Measurements from ENCODE around the gene SHPK.

SHPK gene

DNA sequence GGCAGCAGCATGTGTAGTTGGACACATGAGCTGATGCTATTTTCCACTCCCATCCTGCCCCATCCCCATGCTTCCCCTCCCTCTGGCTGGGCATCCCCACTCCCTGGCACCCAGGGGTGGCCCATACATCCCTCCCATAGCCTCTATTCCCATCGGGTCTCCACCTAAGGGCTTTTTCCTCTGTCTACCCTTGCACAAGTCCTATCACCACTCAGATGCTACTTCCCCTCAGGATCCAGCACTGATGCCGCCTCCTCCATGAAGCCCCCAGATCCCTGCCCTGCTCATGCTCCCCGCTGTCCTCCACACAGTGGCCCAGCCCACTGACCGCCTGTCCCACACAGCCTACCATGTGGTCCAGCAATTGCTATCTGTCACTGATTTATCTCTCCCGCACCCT lies 42.7 kb downstream of the SHPK start:
- no peak for TF ChIP-seq GABPA (IDR thresholded peaks at IDR 0.05; ENCODE audit: low read depth)
- TF ChIP-seq, protein P1, sequence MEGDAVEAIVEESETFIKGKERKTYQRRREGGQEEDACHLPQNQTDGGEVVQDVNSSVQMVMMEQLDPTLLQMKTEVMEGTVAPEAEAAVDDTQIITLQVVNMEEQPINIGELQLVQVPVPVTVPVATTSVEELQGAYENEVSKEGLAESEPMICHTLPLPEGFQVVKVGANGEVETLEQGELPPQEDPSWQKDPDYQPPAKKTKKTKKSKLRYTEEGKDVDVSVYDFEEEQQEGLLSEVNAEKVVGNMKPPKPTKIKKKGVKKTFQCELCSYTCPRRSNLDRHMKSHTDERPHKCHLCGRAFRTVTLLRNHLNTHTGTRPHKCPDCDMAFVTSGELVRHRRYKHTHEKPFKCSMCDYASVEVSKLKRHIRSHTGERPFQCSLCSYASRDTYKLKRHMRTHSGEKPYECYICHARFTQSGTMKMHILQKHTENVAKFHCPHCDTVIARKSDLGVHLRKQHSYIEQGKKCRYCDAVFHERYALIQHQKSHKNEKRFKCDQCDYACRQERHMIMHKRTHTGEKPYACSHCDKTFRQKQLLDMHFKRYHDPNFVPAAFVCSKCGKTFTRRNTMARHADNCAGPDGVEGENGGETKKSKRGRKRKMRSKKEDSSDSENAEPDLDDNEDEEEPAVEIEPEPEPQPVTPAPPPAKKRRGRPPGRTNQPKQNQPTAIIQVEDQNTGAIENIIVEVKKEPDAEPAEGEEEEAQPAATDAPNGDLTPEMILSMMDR (IDR thresholded peaks at IDR 0.05; ENCODE audit: insufficient read depth, low read length), result no peak
- TF ChIP-seq POLR2AphosphoS5 (IDR thresholded peaks at IDR 0.05; ENCODE audit: low read depth), result no peak
- TF ChIP-seq SPI1 (IDR thresholded peaks at IDR 0.05; ENCODE audit: borderline replicate concordance, low read depth), result no peak
- TF ChIP-seq, protein P2, sequence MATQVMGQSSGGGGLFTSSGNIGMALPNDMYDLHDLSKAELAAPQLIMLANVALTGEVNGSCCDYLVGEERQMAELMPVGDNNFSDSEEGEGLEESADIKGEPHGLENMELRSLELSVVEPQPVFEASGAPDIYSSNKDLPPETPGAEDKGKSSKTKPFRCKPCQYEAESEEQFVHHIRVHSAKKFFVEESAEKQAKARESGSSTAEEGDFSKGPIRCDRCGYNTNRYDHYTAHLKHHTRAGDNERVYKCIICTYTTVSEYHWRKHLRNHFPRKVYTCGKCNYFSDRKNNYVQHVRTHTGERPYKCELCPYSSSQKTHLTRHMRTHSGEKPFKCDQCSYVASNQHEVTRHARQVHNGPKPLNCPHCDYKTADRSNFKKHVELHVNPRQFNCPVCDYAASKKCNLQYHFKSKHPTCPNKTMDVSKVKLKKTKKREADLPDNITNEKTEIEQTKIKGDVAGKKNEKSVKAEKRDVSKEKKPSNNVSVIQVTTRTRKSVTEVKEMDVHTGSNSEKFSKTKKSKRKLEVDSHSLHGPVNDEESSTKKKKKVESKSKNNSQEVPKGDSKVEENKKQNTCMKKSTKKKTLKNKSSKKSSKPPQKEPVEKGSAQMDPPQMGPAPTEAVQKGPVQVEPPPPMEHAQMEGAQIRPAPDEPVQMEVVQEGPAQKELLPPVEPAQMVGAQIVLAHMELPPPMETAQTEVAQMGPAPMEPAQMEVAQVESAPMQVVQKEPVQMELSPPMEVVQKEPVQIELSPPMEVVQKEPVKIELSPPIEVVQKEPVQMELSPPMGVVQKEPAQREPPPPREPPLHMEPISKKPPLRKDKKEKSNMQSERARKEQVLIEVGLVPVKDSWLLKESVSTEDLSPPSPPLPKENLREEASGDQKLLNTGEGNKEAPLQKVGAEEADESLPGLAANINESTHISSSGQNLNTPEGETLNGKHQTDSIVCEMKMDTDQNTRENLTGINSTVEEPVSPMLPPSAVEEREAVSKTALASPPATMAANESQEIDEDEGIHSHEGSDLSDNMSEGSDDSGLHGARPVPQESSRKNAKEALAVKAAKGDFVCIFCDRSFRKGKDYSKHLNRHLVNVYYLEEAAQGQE (IDR thresholded peaks at IDR 0.05; ENCODE audit: insufficient replicate concordance, low read depth), result no peak
- Histone ChIP-seq H3K27me3 (ENCODE audit: insufficient read depth, poor library complexity, severe bottlenecking) (no peaks in the 10 kb centered on the region), H3K4me3 (replicated peaks; ENCODE audit: insufficient read depth, low read length) (no peak overlapping the region), H3K27ac (replicated peaks) (no peak overlapping the region)
- no peak for DNase-seq (ENCODE audit: low read depth in 1 of 2, low spot score in 1 of 2)

DNA sequence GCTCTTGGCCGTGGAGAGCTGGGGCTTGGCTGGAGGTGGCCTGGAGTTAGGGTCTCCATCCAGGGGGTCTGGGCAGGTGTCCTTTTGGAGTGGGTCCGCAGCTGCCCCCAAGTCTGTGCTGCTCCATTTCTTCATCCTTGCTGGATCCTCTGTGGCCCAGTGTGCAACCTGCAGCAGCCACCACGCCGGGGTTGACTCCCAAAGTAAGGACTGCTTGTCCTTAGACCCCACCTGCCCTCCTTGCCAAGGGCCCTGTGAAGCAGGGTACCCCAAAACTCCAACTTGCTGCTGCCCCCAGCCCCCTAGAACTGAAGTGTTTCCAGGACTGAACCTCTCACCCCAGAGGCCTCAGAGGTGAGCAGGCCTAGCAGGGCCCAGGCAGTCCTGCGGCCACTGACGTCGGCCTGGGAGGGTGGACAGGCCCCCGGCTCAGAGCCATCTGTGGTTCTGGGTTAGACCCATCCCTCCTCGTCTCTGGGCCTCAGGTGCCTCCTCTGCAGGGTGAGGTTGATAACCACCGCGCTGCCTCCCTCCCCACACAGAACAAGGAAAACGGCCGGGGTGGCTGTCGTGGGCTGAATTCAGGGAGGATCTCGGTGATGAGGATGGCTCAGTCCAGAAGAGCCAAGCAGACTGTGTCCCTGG lies 43.7 kb downstream of the SHPK start:
- H3K27me3 ChIP-seq (ENCODE audit: insufficient read depth, poor library complexity, severe bottlenecking), result no peaks in the 10 kb centered on the region
- H3K27ac ChIP-seq (replicated peaks), result no peak overlapping the region
- no peak for TF ChIP-seq GABPA (IDR thresholded peaks at IDR 0.05; ENCODE audit: low read depth)
- TF ChIP-seq, protein P2 (IDR thresholded peaks at IDR 0.05; ENCODE audit: insufficient replicate concordance, low read depth), result no peak
- no peak for TF ChIP-seq POLR2AphosphoS5 (IDR thresholded peaks at IDR 0.05; ENCODE audit: low read depth)
- TF ChIP-seq, protein P1 (IDR thresholded peaks at IDR 0.05; ENCODE audit: insufficient read depth, low read length), result no peak
- no peak for TF ChIP-seq SPI1 (IDR thresholded peaks at IDR 0.05; ENCODE audit: borderline replicate concordance, low read depth)
- H3K4me3 ChIP-seq (replicated peaks; ENCODE audit: insufficient read depth, low read length), result no peak overlapping the region
- no peak for DNase-seq (ENCODE audit: low read depth in 1 of 2, low spot score in 1 of 2)

DNA sequence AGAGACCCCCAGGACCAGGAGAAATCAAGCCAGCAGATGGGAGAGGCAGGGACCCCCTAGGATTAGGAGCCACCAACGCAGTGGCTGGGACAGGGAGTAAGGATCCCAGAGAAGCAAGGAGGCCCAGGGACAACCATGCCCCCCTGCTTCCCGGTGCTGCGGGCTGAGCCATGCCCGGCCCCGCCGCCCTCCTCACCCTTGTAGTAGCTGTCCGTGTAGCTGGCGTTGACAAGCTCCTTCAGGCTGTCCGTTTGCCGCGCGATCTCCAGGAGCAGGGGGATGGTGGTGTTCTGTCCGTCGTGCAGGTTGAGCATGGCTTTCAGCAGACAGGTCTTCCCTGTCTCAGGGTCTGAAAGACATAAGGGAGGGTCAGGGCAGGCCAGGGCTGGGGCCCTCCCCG lies 45.3 kb downstream of the SHPK start:
- no peak overlapping the region for H3K4me3 ChIP-seq (replicated peaks; ENCODE audit: insufficient read depth, low read length)
- H3K27ac ChIP-seq (replicated peaks), result no peak overlapping the region
- TF ChIP-seq, protein P1 (IDR thresholded peaks at IDR 0.05; ENCODE audit: insufficient read depth, low read length), result no peak
- TF ChIP-seq POLR2AphosphoS5 (IDR thresholded peaks at IDR 0.05; ENCODE audit: low read depth) (no peak), SPI1 (IDR thresholded peaks at IDR 0.05; ENCODE audit: borderline replicate concordance, low read depth) (no peak), GABPA (IDR thresholded peaks at IDR 0.05; ENCODE audit: low read depth) (no peak)
- TF ChIP-seq, protein P2 (IDR thresholded peaks at IDR 0.05; ENCODE audit: insufficient replicate concordance, low read depth), result no peak
- no peak for DNase-seq (ENCODE audit: low read depth in 1 of 2, low spot score in 1 of 2)
- H3K27me3 ChIP-seq (ENCODE audit: insufficient read depth, poor library complexity, severe bottlenecking), result no peaks in the 10 kb centered on the region
